HFF-Myc (cell line): Measurements from ENCODE around the gene METTL3.

Source experiments
- DNase-seq: peaks from one replicate; pipeline ENCODE4 v3.0.0-alpha.2; 2011; ENCODE audit warnings: low read depth; ENCODE audit errors: extremely low read depth
- H3K4me3 ChIP-seq: replicated peaks from 2 replicates; pipeline ENCODE4 v1.5.1; 2011; ENCODE audit warnings: low read depth, mild to moderate bottlenecking, control low read depth, low read length
- TF ChIP-seq, protein P1 (sequence below): IDR thresholded peaks from 2 replicates; pipeline ENCODE4 v1.5.1; 2012; ENCODE audit warnings: mild to moderate bottlenecking, low read depth, low read length, control low read depth; ENCODE audit errors: missing control alignments

The METTL3 gene

DNA sequence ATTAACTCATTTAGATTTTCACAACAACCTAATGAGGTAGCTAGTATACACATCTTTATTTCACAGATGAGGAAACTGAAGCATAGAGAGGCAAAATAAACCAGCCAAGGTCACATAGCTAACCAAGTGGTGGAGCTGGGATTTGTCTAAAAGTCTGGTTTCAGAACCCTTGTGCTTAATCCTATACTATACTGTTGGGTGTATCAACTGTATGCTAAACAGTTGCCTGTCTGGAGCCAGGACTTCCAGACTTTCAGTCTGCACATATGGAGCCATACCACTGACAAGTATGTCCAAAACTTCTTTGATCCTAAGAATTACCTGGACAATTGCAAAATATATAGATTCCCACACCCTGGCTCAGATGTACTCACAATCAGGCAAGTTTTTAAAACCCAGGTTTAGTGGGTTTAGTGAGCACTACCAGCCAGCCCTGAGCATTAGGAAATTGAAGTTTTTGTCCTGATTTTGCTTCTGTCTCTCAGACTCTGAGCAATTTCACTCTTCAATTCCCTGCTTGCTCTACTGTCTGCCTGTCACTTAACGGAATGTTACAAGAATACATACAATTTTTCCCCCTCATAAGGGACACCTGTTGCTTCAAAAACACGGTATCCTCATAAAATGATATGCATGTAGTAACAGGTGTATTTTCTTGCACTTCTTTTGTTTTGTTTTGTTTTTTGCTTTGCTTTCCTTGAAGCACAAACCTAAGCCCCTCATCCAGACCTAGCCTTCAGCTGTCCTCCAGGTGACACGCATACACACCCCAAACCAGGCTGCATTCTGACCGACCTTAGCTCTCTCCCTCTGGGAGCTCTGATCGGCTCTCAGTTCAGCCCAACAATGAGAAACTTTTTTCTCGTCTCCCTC, 24.6 kb upstream of the METTL3 start:
- TF ChIP-seq, protein P1, sequence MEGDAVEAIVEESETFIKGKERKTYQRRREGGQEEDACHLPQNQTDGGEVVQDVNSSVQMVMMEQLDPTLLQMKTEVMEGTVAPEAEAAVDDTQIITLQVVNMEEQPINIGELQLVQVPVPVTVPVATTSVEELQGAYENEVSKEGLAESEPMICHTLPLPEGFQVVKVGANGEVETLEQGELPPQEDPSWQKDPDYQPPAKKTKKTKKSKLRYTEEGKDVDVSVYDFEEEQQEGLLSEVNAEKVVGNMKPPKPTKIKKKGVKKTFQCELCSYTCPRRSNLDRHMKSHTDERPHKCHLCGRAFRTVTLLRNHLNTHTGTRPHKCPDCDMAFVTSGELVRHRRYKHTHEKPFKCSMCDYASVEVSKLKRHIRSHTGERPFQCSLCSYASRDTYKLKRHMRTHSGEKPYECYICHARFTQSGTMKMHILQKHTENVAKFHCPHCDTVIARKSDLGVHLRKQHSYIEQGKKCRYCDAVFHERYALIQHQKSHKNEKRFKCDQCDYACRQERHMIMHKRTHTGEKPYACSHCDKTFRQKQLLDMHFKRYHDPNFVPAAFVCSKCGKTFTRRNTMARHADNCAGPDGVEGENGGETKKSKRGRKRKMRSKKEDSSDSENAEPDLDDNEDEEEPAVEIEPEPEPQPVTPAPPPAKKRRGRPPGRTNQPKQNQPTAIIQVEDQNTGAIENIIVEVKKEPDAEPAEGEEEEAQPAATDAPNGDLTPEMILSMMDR: no peak
- DNase-seq: no peak
- no peak overlapping the region for H3K4me3 ChIP-seq

DNA sequence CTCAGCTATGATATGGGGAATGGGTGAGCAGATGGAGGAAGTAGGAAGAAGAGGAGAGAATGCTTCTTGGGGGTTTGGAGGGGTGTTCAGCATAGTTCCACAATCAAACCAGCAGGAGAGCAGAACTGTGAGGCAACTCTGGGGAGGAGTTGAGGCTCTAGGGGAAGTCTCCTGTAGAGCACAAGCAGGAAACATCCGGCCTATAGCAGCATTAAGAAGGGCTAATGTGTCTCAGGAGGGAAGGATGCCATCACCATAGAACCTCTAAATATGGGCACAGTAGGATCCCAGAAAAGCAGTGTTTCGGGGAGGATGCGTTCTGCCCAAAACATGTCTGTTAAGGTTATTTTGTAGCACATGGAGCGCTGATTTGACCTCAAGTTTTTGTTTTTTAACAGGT, 23.4 kb upstream of the METTL3 start:
- DNase-seq: no peak
- no peak overlapping the region for H3K4me3 ChIP-seq
- TF ChIP-seq, protein P1: no peak

DNA sequence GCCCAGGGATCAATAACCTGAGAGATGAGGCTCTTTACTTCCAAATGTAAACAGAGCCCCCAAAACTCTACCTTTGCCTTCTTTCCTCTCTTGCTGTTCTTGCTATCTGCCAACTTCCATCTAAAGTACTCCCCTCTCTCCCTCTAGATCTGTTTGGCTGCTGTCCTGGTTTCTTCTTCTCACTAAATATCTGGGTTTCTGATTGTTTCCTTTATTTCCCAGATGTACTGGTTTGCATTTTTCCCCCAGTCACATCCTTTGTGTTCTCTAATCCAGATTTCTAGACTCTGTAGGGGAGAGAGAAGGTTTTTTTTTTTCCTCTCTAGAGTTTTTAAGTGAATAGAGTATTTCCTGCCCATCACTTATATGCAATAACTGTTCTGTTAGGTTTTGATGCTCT, 22.2 kb upstream of the METTL3 start:
- DNase-seq: no peak
- no peak overlapping the region for H3K4me3 ChIP-seq
- TF ChIP-seq, protein P1: no peak

DNA sequence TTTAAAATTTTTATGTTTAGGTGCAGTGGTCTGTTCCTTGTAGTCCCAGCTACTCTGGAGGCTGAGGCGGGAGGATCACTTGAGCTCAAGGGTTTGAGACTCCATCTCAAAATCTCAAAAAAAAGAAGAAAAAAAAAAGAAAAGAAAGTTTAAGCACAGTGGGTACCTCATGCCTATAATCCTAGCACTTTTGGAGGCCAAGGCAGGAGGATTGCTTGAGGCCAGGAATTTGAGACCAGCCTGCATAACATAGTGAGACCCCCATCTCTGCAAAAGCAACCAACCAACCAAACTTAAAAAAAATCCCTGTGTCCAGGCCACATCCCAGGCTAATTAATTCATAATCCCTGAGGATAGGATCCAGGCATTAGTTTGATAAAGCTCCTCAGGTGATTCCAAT, 18.4 kb upstream of the METTL3 start:
- TF ChIP-seq, protein P1: no peak
- no peak overlapping the region for H3K4me3 ChIP-seq
- no peak for DNase-seq

DNA sequence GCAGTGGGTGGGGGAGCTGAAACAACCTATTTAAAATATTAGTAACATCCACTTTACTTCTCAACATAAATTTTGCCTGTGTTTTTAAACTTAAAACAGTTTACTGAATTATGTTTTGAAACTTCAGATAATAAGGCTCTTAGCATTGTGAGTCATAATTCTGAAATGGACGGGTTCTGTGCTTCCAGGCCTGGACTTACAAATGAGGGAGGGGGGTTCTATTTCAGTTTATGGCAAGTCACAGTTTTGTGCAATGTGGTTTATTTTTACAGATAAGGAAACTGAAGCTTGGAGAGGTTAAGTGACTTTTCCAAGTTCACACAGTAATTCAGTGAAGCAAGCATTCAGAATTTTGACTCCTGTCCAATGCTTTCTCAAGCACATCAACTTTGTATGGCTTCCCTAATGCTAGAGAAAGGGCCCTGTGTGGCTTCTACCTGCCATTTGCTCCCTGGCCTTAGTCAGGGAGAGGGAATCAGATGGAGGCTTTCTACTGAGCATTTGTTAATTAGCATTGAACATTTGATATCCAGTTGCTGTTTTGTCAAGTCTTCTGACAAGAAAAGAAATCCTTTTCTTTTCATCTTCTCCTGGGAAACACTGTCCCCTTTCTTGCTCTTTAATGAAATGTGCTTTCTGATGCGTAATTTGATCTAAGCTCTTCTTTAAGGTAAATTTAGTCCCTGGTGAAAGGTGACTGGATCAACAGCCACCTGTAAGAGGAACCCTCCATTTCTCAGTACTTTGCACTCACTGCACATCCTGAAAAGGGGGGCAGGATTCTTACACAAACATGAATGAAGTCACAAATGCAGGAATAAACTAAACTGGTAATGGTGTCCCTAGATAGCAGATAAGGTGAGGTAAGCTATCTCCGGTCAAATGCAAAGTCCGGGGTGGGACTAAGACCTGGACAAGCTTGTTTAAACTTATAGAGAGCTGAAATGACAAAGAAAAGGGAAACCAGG, 17.5 kb upstream of the METTL3 start:
- no peak overlapping the region for H3K4me3 ChIP-seq
- no peak for DNase-seq
- TF ChIP-seq, protein P1: no peak

DNA sequence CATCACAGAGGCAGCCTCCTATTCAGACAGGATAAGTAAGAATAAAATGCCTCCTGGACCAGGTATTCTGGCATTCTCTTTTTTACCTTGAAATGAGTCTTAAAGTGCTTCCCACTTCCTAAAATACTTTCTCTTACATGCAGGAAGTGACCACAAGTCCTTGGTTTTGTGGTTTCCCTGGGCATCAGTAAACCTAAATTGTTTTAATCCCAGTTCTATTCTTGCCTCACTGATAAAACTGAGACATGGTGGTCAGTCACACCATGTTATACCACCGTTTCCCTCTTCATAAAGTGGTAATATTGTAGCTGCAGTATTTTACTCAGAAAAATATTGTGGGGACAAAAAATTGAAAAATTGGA, 16.2 kb upstream of the METTL3 start:
- DNase-seq: no peak
- no peak overlapping the region for H3K4me3 ChIP-seq
- TF ChIP-seq, protein P1: no peak
